OCI-M2 (cell line): Measurements from ENCODE around the gene PLEKHA6.

Source experiments
- DNase-seq: peaks from one replicate; lab custom pipeline; 2025; ENCODE audit not compliant: unreplicated experiment; lab: John Stamatoyannopoulos, UW

Gene PLEKHA6

GRCh38 chr1:204192589-204193352 is 167.0 kb downstream of the PLEKHA6 start:
- no peak for DNase-seq

GRCh38 chr1:204192046-204192445 is 167.7 kb downstream of the PLEKHA6 start:
- DNase-seq = no peak

- no peak for DNase-seq
Observed at GRCh38 chr1:204191456-204191855, 168.3 kb downstream of the PLEKHA6 start.

- DNase-seq = no peak
Observed at GRCh38 chr1:204190212-204191211, 169.2 kb downstream of the PLEKHA6 start.

- no peak for DNase-seq
Observed at GRCh38 chr1:204188959-204189639, 170.6 kb downstream of the PLEKHA6 start.

- no peak for DNase-seq
Observed at GRCh38 chr1:204186597-204186996, 173.1 kb downstream of the PLEKHA6 start.

GRCh38 chr1:204181116-204181515 is 178.6 kb downstream of the PLEKHA6 start:
- DNase-seq = no peak

- no peak for DNase-seq
Observed at GRCh38 chr1:204180133-204180532, 179.6 kb downstream of the PLEKHA6 start.

- DNase-seq = no peak
Observed at GRCh38 chr1:204178487-204179281, 181.0 kb downstream of the PLEKHA6 start.

GRCh38 chr1:204177133-204177532 is 182.6 kb downstream of the PLEKHA6 start:
- peak; percentile 83 for DNase-seq

- no peak for DNase-seq
Observed at GRCh38 chr1:204176049-204176448, 183.7 kb downstream of the PLEKHA6 start.

GRCh38 chr1:204174958-204175357 is 184.8 kb downstream of the PLEKHA6 start:
- no peak for DNase-seq

- no peak for DNase-seq
Observed at GRCh38 chr1:204172404-204173029, 187.2 kb downstream of the PLEKHA6 start.

GRCh38 chr1:204171751-204172178 is 188.0 kb downstream of the PLEKHA6 start:
- DNase-seq = no peak

- DNase-seq = no peak
Observed at GRCh38 chr1:204170494-204171155, 189.1 kb downstream of the PLEKHA6 start.

- DNase-seq = no peak
Observed at GRCh38 chr1:204169858-204170257, 189.9 kb downstream of the PLEKHA6 start.
